Activated CD4-positive, alpha-beta T cell treated with anti-CD3 and anti-CD28 coated beads, Interleukin-2, amount 50 U/mL, for 4 hours (primary cell): ENCODE measurements around the gene C10orf90.

Source experiments
- DNase-seq, 2 experiments: peaks; one replicate each; pipeline ENCODE4 v3.0.0-alpha.2; 2020

Gene C10orf90

GRCh38 chr10:126500866-126501265, 169.6 kb downstream of the C10orf90 start:
- no peak for DNase-seq

- no peak for DNase-seq
Observed at GRCh38 chr10:126500185-126500584, 170.3 kb downstream of the C10orf90 start.

GRCh38 chr10:126499744-126500143, 170.7 kb downstream of the C10orf90 start:
- no peak for DNase-seq

GRCh38 chr10:126497672-126498071, 172.8 kb downstream of the C10orf90 start:
- no peak for DNase-seq

DNA sequence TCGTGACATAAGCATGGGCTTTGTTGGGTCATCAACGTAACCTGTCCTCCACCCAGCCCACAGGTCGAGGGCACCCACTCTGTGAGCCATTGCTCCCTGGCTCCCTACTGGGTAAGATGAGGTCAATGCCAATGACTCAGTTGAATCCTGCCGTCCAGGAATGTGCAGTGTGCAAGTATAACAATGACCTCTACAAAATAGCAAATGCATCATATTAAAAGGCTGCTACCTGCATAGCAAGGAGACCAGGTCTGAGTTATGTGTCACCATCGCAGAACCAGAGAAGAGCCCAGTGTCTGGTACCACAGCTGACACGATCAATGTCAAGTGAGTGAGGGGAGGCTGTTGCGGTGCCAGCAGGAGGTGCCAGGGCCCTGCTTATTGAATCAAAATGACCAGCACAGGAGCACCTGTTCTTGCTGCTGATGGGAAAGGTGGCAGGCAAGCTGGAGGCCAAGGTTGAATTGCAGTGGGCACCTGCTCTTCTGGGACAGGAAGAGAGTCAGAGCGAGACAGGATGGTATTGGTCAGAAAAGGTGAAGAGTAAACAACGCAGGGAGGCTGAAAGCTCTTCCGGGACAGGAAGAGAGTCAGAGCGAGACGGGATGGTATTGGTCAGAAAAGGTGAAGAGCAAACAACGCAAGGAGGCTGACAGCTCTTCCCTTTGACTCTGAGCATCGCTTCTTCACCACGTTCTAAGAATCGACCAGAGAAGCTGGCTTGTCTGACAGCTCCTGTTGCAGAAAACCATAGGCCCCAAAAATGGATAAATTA, 173.5 kb downstream of the C10orf90 start:
- DNase-seq, result no peak

DNA sequence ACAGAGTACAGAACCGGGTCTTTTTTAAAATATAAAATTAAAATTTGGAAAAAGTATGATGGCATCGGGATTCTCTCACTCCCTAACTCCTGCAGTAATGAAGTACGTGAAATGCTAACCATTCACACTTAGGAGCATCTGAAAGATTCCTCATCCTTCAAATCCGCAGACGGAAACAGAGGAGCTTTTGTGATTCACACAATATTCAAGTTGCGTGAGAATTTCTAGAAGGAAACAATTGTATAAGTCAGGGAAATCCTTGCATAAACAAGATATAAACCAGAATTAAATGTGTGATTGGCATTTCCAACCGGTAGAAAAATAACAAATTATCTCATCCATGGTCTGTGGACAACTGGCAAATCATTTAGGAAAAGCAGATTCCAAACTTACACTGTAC, 179.0 kb downstream of the C10orf90 start:
- no peak for DNase-seq

DNA sequence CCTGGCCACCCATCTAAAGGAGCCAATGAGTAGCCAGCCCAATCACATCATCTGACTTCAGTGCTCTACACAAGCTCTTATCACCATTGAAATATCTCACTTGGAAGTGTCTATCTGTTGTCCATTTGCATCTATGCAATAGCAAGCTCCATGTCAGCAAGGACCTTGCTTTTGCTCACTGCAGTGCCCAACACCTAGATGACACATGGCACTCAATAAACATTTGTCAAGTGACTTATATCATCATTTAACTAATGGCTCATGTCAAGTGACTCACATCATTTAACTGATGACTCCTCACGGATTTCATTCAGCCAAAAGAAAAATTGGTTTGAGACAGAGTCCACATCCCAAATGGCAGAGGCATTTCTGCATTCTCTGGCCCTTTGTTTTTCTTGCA, 189.3 kb downstream of the C10orf90 start:
- DNase-seq, result no peak

- no peak for DNase-seq
Observed at GRCh38 chr10:126480648-126481047, 189.8 kb downstream of the C10orf90 start.

GRCh38 chr10:126479280-126479895, 191.1 kb downstream of the C10orf90 start:
- no peak for DNase-seq

- no peak for DNase-seq
Observed at GRCh38 chr10:126478546-126478945, 191.9 kb downstream of the C10orf90 start.

- no peak for DNase-seq
Observed at GRCh38 chr10:126476246-126476645, 194.2 kb downstream of the C10orf90 start.

DNA sequence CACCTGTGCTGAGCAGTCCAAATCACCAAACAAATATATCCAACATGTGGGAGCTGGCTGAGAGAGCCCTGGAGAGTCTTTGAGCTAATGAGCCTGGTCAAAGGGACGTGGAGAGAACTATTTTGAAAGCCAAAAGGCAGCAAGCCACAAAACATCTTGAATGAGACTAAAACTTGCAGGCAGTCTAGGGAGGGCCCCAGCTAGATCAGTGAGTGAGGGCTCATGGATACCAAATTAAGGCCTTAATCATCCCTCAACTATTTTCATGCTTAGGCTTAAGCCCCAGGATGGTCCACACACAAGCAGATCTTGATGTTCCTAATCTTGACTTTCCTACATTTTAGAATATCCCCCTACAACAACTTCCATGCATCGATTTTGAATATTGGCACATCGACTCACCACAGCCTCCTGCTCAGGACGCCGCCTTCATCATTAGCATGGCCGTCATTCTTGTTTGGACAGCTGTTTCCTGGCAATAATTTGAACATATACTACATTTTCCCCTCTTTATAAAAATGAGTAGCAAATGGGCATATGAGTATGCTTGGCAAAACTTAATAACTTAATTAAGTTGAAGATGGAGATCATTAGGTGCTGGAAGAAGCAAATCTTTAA, 195.3 kb downstream of the C10orf90 start:
- DNase-seq, result no peak

- DNase-seq, result no peak
Observed at GRCh38 chr10:126474031-126474430, 196.5 kb downstream of the C10orf90 start.

- no peak for DNase-seq
Observed at GRCh38 chr10:126470991-126471390, 199.5 kb downstream of the C10orf90 start.

DNA sequence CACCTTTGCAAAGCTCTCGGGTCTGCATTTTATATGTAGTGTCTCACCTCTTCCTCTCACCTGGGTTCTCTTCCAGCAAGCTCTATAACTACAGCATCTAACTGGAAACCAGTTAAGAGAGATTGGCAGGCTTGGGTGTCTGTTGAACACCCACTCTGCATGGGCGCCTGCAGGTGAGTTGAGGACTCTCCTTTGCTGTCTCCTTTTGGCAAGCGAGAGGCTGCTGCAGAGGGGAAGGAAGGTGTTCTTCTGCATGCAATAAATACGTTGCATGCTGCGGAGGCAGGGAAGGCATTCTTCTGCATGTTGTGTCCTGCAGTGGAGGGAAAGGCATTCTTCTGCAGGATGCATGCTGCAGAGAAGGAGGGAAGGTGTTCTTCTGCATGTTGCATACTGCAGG, 200.8 kb downstream of the C10orf90 start:
- no peak for DNase-seq

GRCh38 chr10:126468876-126469643, 201.4 kb downstream of the C10orf90 start:
- no peak for DNase-seq

- no peak for DNase-seq
Observed at GRCh38 chr10:126468467-126468866, 202.0 kb downstream of the C10orf90 start.

GRCh38 chr10:126465771-126466170, 204.7 kb downstream of the C10orf90 start:
- no peak for DNase-seq

DNA sequence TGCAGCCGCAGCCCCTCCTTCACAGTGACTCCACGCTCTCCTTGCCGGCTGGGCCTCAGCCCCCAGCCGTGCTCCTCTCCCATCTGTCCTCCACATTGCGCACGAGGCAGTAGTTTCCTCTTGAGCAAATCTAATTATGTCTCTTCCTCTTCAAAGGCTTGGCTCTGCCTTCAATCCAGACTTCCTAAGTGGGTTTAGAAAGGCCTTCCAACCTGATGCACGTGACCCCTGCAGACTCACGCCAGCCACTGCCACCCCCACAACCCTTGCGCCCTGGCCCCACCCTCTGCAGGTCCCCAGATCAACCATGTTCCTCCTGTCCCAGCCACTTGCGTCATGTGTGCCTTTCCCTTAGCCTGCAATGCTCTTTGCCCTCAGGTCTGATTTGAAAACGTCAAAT, 207.2 kb downstream of the C10orf90 start:
- DNase-seq, result no peak

DNA sequence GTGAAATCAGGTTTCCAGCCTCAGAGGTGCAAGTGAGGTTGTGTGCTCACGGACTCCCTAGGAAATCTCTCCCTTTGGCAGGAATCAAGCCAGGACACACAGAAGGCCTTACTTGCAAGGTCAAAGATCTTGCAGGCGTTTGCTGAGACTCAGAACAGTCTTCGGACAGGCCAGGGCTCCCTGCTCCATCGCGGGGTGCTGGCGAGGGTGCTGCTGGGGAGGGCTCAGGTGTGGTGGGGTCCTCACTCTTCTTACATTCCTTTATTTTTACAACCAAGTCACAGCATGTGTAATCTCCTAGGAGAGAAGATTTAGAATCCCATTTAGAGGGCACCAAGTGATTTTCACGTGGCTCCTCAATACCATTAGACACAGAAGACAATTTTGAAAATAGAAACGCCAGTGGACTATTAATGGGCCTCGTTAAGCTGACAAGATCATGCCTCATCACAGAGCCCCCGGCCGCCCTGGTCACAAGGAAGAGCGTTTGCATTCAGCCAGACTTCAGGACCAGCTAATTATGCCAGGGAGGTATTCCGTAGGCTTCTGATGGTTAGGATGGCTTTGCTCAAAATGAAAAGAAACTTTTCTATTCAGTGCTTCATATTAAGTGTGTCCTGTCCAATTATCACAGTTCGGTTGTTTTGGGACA, 209.1 kb downstream of the C10orf90 start:
- no peak for DNase-seq

DNA sequence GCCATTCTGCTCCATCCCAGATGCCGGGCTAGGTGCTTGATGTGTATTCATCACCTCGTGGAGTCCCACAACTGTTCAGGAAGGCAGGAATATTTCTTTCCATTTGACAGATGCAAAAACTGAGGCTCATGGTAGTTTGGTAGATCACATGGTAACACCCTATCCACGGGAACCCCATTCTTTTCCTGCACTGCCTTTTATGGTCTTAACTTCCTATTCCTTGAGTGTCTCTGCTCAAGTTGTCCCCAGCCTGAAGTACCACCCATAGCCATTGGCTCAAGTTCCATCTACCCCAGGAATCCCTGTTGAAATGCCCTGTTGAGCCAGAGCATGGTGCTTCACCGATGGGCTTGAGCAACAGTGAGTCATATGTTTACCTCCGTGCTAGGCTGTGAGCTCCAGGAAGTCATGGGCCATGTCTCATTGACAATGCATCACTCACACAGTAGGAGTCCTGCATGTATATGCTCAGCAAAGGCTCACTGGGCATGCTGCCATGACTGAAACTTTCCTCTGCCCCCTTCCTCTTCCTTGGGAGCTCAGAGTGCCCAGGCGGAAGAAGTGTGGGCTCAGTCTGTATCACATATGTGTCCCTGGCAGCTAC, 210.5 kb downstream of the C10orf90 start:
- no peak for DNase-seq

- DNase-seq, result no peak
Observed at GRCh38 chr10:126459032-126459831, 211.3 kb downstream of the C10orf90 start.
